SK-N-SH treated with all-trans-retinoic acid at 6 μM for 48 hours (cell line): Measurements from ENCODE around the gene ITIH4.

Experiments used
- ATAC-seq: fragments of 200-7000 bp; cut with Tn5 transposase; 3 replicates; pipeline ENCODE4 v1.9.1; 2020; ENCODE audit warnings: mild to moderate bottlenecking, moderate library complexity
- ARNTL ChIP-seq: fragments of 450-650 bp; formaldehyde crosslinking; IDR thresholded peaks from 2 replicates; pipeline ENCODE4 v1.5.0; 2020; ENCODE audit warnings: low read depth, mild to moderate bottlenecking, moderate library complexity, borderline replicate concordance
- CSDC2 ChIP-seq: fragments of 250-450 bp; sonication (Bioruptor Pico); IDR thresholded peaks from 2 replicates; pipeline ENCODE4 v1.5.0; 2020; ENCODE audit warnings: mild to moderate bottlenecking, moderate library complexity
- ESRRG ChIP-seq: fragments of 250-450 bp; sonication (Bioruptor Pico); IDR thresholded peaks from 2 replicates; pipeline ENCODE4 v1.6.1; 2021; ENCODE audit warnings: mild to moderate bottlenecking
- GLIS3 ChIP-seq: fragments of 250-450 bp; sonication (Bioruptor Pico); IDR thresholded peaks from 2 replicates; pipeline ENCODE4 v1.5.0; 2020; ENCODE audit warnings: mild to moderate bottlenecking, moderate library complexity
- OSR1 ChIP-seq: fragments of 250-450 bp; sonication (Bioruptor Pico); IDR thresholded peaks from 2 replicates; pipeline ENCODE4 v1.8.0; 2022; ENCODE audit warnings: moderate library complexity, mild to moderate bottlenecking, inconsistent platforms
- PATZ1 ChIP-seq: fragments of 250-450 bp; sonication (Bioruptor Pico); IDR thresholded peaks from 2 replicates; pipeline ENCODE4 v1.8.0; 2020; ENCODE audit warnings: mild to moderate bottlenecking, moderate library complexity, borderline replicate concordance
- POU6F1 ChIP-seq: fragments of 250-450 bp; sonication (Bioruptor Pico); IDR thresholded peaks from 2 replicates; pipeline ENCODE4 v1.8.0; 2021; ENCODE audit warnings: low read depth, mild to moderate bottlenecking, moderate library complexity, borderline replicate concordance
- PPARA ChIP-seq: fragments of 250-450 bp; sonication (Bioruptor Pico); IDR thresholded peaks from 2 replicates; pipeline ENCODE4 v1.5.0; 2020; ENCODE audit warnings: mild to moderate bottlenecking, borderline replicate concordance
- RARB ChIP-seq: fragments of 250-450 bp; sonication (Bioruptor Pico); IDR thresholded peaks from 2 replicates; pipeline ENCODE4 v1.8.0; 2021; ENCODE audit warnings: mild to moderate bottlenecking, moderate library complexity
- SNAI2 ChIP-seq: fragments of 250-450 bp; sonication (Bioruptor Pico); IDR thresholded peaks from 2 replicates; pipeline ENCODE4 v1.5.0; 2020; ENCODE audit warnings: mild to moderate bottlenecking, moderate library complexity
- TCF4 ChIP-seq: fragments of 250-450 bp; sonication (Bioruptor Pico); IDR thresholded peaks from 2 replicates; pipeline ENCODE4 v1.8.0; 2021; ENCODE audit warnings: mild to moderate bottlenecking, moderate library complexity, borderline replicate concordance
- TOX ChIP-seq: fragments of 250-450 bp; sonication (Bioruptor Pico); IDR thresholded peaks from 2 replicates; pipeline ENCODE4 v1.8.0; 2021; ENCODE audit warnings: mild to moderate bottlenecking, moderate library complexity, borderline replicate concordance
- TSHZ2 ChIP-seq: fragments of 250-450 bp; sonication (Bioruptor Pico); IDR thresholded peaks from 2 replicates; pipeline ENCODE4 v1.5.0; 2020; ENCODE audit warnings: mild to moderate bottlenecking, moderate library complexity
- ZC3H10 ChIP-seq: fragments of 250-450 bp; sonication (Bioruptor Pico); IDR thresholded peaks from 2 replicates; pipeline ENCODE4 v1.5.1; 2021; ENCODE audit warnings: mild to moderate bottlenecking, moderate library complexity
- ZFP3 ChIP-seq: fragments of 250-450 bp; sonication (Bioruptor Pico); IDR thresholded peaks from 2 replicates; pipeline ENCODE4 v1.5.0; 2020; ENCODE audit warnings: mild to moderate bottlenecking, moderate library complexity
- ZNF565 ChIP-seq: fragments of 450-650 bp; formaldehyde crosslinking; conservative IDR thresholded peaks from 2 replicates; pipeline ENCODE4 v1.5.0; 2020; ENCODE audit warnings: low read depth, mild to moderate bottlenecking, moderate library complexity
- ZNF70 ChIP-seq: fragments of 450-650 bp; formaldehyde crosslinking; IDR thresholded peaks from 2 replicates; pipeline ENCODE4 v1.5.0; 2020; ENCODE audit warnings: mild to moderate bottlenecking, moderate library complexity
- ZNF8 ChIP-seq: fragments of 450-650 bp; formaldehyde crosslinking; IDR thresholded peaks from 2 replicates; pipeline ENCODE4 v1.5.0; 2020; ENCODE audit warnings: mild to moderate bottlenecking, moderate library complexity
- TF ChIP-seq, protein P1 (sequence below): fragments of 250-450 bp; sonication (Bioruptor Pico); IDR thresholded peaks from 2 replicates; pipeline ENCODE4 v1.5.1; 2020; ENCODE audit warnings: low read depth, mild to moderate bottlenecking, moderate library complexity

Gene ITIH4

DNA sequence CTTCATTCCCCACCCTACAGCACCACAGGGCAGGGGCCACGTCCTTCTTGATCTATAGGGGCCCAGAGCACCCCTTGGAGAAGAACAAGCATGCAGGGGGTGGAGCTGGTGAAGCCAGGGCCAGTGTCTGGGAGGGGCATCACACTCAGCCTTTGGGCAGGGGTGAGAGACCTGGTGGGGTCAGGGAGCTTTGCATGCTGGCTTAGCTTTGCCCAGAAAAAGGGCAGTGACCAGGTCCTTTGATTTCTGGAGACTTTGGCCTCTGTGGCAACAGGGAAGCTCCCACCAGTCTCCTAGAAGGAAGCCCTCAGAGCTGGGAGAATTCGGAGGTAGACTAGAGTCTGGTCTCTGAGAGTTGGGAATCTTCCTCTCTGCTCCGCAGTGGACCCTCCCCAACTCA, 990 bp downstream of the ITIH4 start:
- ATAC-seq: no peak
- TF ChIP-seq OSR1 (no peak), SNAI2 (CRISPR knock-in tag) (no peak), POU6F1 (CRISPR knock-in tag) (no peak), ZNF565 (no peak), PATZ1 (CRISPR knock-in tag) (no peak), PPARA (no peak), ARNTL (CRISPR knock-in tag) (no peak), ZNF8 (no peak), TSHZ2 (CRISPR knock-in tag) (no peak), ZC3H10 (CRISPR knock-in tag) (no peak), GLIS3 (CRISPR knock-in tag) (no peak), TCF4 (no peak)

- peak; percentile 19; the same call in 2 of the 3 replicates for ATAC-seq
- TF ChIP-seq TOX (no peak), ZNF8 (no peak), ZNF565 (no peak), PPARA (no peak)
These were observed 2.6 kb downstream of the ITIH4 start for GRCh38 chr3:52827866-52828376.

- ATAC-seq: no peak; the same call in 2 of the 3 replicates
- TF ChIP-seq TCF4: no peak
- no peak for TF ChIP-seq CSDC2 (CRISPR knock-in tag)
- TF ChIP-seq TOX: no peak
- TF ChIP-seq ARNTL (CRISPR knock-in tag): no peak
- TF ChIP-seq RARB (CRISPR knock-in tag): no peak
These were observed 3.0 kb downstream of the ITIH4 start for GRCh38 chr3:52827441-52827840.

DNA sequence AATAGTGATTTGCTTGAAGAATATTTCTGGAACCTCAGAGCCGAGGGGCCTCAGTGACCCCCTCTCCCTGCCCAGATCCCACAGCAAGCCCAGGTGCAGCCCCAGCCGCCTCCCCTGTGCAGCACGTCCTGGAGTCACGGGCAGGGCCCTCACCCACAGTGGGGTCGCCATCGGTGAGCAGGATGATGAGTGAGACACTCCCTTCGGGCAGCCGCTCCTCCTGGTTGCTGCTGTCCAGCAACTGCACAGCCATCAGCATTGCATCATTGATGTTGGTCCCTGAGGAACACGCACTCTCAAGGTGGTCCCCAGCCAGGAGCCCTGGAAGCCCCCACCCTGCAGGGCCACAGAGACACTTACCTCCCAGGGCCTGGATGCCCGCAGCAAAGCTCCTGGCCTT, 6.4 kb downstream of the ITIH4 start:
- TF ChIP-seq GLIS3 (CRISPR knock-in tag): no peak
- no peak for TF ChIP-seq PATZ1 (CRISPR knock-in tag)
- TF ChIP-seq ZNF70 (CRISPR knock-in tag): no peak
- TF ChIP-seq, protein P1, sequence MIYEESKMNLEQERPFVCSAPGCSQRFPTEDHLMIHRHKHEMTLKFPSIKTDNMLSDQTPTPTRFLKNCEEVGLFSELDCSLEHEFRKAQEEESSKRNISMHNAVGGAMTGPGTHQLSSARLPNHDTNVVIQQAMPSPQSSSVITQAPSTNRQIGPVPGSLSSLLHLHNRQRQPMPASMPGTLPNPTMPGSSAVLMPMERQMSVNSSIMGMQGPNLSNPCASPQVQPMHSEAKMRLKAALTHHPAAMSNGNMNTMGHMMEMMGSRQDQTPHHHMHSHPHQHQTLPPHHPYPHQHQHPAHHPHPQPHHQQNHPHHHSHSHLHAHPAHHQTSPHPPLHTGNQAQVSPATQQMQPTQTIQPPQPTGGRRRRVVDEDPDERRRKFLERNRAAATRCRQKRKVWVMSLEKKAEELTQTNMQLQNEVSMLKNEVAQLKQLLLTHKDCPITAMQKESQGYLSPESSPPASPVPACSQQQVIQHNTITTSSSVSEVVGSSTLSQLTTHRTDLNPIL (CRISPR knock-in tag): no peak
- no peak for TF ChIP-seq SNAI2 (CRISPR knock-in tag)
- TF ChIP-seq ZC3H10 (CRISPR knock-in tag): no peak
- no peak for TF ChIP-seq ESRRG (CRISPR knock-in tag)
- no peak for TF ChIP-seq TCF4
- TF ChIP-seq TOX: no peak
- no peak for TF ChIP-seq ZFP3 (CRISPR knock-in tag)
- TF ChIP-seq, all 23 proteins: peak for 0

More for the DNA sequence above, 6.4 kb downstream of the ITIH4 start:
- no peak for ATAC-seq
